ENCODE results near the gene PAX7.

The PAX7 gene

GRCh38 chr1:18703041-18703621, 72.5 kb downstream of the PAX7 start:
- H3K4me3 ChIP-seq (replicated peaks in 1 of 2; ENCODE audit: low read depth in 2 of 2, low read length in 2 of 2), result no peak overlapping the region
- DNase-seq (ENCODE audit: low read depth in 2 of 2), result no peak
- TF ChIP-seq, protein P1, sequence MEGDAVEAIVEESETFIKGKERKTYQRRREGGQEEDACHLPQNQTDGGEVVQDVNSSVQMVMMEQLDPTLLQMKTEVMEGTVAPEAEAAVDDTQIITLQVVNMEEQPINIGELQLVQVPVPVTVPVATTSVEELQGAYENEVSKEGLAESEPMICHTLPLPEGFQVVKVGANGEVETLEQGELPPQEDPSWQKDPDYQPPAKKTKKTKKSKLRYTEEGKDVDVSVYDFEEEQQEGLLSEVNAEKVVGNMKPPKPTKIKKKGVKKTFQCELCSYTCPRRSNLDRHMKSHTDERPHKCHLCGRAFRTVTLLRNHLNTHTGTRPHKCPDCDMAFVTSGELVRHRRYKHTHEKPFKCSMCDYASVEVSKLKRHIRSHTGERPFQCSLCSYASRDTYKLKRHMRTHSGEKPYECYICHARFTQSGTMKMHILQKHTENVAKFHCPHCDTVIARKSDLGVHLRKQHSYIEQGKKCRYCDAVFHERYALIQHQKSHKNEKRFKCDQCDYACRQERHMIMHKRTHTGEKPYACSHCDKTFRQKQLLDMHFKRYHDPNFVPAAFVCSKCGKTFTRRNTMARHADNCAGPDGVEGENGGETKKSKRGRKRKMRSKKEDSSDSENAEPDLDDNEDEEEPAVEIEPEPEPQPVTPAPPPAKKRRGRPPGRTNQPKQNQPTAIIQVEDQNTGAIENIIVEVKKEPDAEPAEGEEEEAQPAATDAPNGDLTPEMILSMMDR (IDR thresholded peaks at IDR 0.05; ENCODE audit: low read depth, low read length), result no peak

- TF ChIP-seq, protein P1 (IDR thresholded peaks at IDR 0.05; ENCODE audit: low read depth, low read length), result no peak
- DNase-seq (ENCODE audit: low read depth in 2 of 2), result no peak
- H3K4me3 ChIP-seq (replicated peaks in 1 of 2; ENCODE audit: low read depth in 2 of 2, low read length in 2 of 2), result no peak overlapping the region
Observed at GRCh38 chr1:18705811-18706210, 75.2 kb downstream of the PAX7 start.

DNA sequence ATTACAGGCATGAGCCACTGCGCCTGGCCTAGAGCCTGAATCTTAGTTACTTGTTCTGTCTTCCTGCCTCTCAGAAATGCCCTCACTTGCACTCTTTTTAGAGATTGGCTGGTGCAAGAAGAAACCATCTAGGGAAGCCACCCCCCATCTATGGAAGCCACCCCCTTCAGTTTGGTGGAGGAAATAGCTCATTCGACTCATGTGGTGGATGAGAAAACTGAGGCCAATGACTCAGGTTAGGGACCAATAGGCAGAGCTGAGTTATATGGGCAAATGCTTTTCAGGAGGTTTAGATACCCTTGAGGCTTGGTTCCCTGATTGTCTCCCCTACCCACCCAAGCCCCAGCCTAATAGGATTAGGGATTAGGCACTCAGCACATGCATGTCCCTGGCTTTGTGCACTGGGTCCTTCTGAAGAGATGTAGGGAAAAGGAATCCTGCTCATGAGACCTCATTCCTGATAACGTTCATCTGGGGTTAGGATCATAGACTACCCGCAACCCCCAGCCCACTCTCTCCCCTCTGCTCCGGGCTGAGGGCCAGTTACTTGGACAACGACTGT, 77.1 kb downstream of the PAX7 start:
- TF ChIP-seq, protein P1 (IDR thresholded peaks at IDR 0.05; ENCODE audit: low read depth, low read length), result no peak
- no peak overlapping the region for H3K4me3 ChIP-seq (replicated peaks in 1 of 2; ENCODE audit: low read depth in 2 of 2, low read length in 2 of 2)
- no peak for DNase-seq (ENCODE audit: low read depth in 2 of 2)

DNA sequence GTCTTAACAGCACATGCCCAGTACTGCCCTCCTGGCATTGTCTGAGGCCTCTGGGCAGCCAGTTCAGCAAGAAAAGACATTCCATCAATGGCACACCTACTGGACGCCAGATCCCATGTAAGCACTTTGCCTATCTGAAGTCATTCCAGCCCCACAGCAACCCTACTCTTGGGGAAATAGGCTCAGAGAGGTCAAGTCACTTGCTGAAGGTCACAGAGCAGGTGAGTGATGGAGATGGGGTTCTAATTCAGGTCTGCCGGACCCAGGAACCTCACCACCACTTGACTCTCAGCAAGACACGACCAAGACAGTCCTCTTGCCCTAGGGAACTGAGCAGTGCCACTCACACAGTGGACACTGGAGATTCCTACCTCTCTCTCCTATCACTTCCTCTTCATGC, 79.4 kb downstream of the PAX7 start:
- TF ChIP-seq, protein P1 (IDR thresholded peaks at IDR 0.05; ENCODE audit: low read depth, low read length), result no peak
- H3K4me3 ChIP-seq (replicated peaks in 1 of 2; ENCODE audit: low read depth in 2 of 2, low read length in 2 of 2), result no peak overlapping the region
- DNase-seq (ENCODE audit: low read depth in 2 of 2), result no peak

DNA sequence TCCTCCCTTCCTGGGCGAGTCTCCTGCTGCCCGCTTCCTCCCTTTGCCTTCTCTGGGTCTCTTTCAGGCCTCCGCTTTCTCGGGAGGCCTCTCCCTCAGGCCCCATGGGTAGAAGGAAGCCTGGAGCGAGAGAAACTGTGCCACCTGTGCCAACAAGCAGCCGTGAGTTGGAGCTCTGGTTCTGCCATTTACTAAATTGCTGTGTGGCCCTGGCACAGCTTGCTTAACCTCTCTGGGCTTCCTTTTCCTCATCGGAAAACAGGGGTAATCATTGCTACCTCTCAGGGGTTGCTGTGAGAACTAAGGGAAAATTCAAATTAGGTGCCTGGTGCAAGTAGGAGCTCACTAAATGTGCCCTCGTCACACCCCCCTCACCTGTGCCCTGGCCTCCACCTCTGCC, 80.4 kb downstream of the PAX7 start:
- DNase-seq (ENCODE audit: low read depth in 2 of 2), result no peak
- H3K4me3 ChIP-seq (replicated peaks in 1 of 2; ENCODE audit: low read depth in 2 of 2, low read length in 2 of 2), result no peak overlapping the region
- TF ChIP-seq, protein P1 (IDR thresholded peaks at IDR 0.05; ENCODE audit: low read depth, low read length), result no peak

DNA sequence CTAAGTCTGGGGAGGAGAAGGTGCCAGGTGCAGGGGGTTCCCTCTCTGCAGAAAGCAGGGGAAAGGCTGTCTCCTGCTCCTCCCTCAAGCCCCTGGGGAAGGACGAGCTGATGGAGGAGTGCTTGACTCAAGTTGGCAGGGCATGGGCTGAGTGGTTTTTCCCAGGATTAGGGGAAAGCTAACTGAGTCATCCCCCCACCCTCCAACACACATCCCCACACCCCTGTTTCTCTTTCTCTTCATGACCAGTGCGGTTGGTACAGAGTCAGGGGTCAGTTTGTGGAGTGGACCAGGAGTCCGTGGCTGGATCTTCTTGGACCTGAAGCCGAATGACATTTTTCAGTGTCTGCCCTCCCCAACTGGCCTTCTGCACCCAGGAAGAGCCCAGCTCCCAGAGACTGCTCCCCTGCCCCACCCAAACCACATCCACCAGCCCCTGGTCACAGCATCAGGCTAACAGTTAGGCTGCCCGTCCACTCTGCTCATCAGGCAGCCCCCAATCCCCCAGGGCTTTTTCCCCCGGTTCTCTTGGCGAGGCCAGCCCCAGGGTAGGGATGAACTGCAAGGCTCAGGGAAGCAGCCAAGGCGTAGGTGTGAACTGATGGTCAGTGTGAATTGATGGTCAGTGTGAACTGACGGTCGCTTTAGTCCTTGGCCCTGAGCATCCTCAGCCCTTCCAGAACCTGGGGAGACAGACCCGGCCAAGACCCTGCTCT, 81.0 kb downstream of the PAX7 start:
- DNase-seq (ENCODE audit: low read depth in 2 of 2), result no peak
- H3K4me3 ChIP-seq (replicated peaks in 1 of 2; ENCODE audit: low read depth in 2 of 2, low read length in 2 of 2), result no peak overlapping the region
- TF ChIP-seq, protein P1 (IDR thresholded peaks at IDR 0.05; ENCODE audit: low read depth, low read length), result no peak

Measured in cardiac fibroblast (primary cell).